Left ventricle myocardium inferior (tissue), 1 donor: Measurements from ENCODE around the gene NCOA7. TPM values are rescaled to one million over a fixed set of nuclear protein-coding genes. Genes with fewer than 3 reads are reported as not detected.

Experiments
- DNase-seq: peaks from one replicate; pipeline ENCODE4 v3.0.0-alpha.2; 2020
- H3K27ac ChIP-seq: fragments of 200-600 bp; replicated peaks from 2 replicates; pipeline ENCODE4 v1.8.0; 2021
- H3K27me3 ChIP-seq: fragments of 200-600 bp; 2 replicates; pipeline ENCODE4 v1.8.0; 2021; ENCODE audit warnings: low read depth
- H3K36me3 ChIP-seq: fragments of 200-600 bp; 2 replicates; pipeline ENCODE4 v1.8.0; 2021
- H3K4me1 ChIP-seq: fragments of 200-600 bp; 2 replicates; pipeline ENCODE4 v1.8.0; 2021
- H3K4me3 ChIP-seq: fragments of 200-600 bp; 2 replicates; pipeline ENCODE4 v1.8.0; 2021; ENCODE audit warnings: mild to moderate bottlenecking, moderate library complexity
- H3K9me3 ChIP-seq: fragments of 200-600 bp; replicated peaks from 2 replicates; pipeline ENCODE4 v1.8.0; 2021
- CTCF ChIP-seq: fragments of 200-600 bp; IDR thresholded peaks from 2 replicates; pipeline ENCODE4 v1.8.0; 2021; ENCODE audit warnings: antibody characterized with exemption, mild to moderate bottlenecking, borderline replicate concordance
- intact Hi-C: fragments of 100-400 bp; cut with micrococcal nuclease; formaldehyde crosslinking; loops from one replicate; pipeline ENCODE4 v1.11.0; 2022
- total RNA-seq: library from RNA; stranded (reverse); fragmentation: NEBNext Ultra II Directional; extraction: Animal tissue kit (Norgen Biotek cat#: 25700); gene quantifications from one replicate; pipeline ENCODE4 v1.2.1, GENCODE V29; 2021
- donor health status: DM: no; HTN: yes; CAD: no; lungs with severe emphysema.

The NCOA7 gene
- total RNA-seq, 1 donor from 2014 or later = 10.3 TPM

- no peak for DNase-seq
- peak overlapping the region; percentile 99 for H3K4me3 ChIP-seq
- TF ChIP-seq CTCF = no peak
- peaks cover 38% of the 10 kb centered on the region for H3K4me1 ChIP-seq
- no peaks in the 10 kb centered on the region for H3K27me3 ChIP-seq
- H3K9me3 ChIP-seq = no peaks in the 10 kb centered on the region
- intact Hi-C loops = loop anchor here (5.0 kb wide), 1 partner anchor 49 kb away; no protein-coding TSS in a partner anchor
- H3K27ac ChIP-seq = peak overlapping the region; percentile 96
- no peaks in the 10 kb centered on the region for H3K36me3 ChIP-seq
Observed at GRCh38 chr6:125955973-125956372, 165.2 kb downstream of the NCOA7 start.

- intact Hi-C loops = loop anchor here (5.0 kb wide), 1 partner anchor 49 kb away; no protein-coding TSS in a partner anchor
- H3K4me1 ChIP-seq = peaks cover 40% of the 10 kb centered on the region
- peak; percentile 98 for DNase-seq
- TF ChIP-seq CTCF = peak; percentile 99
- H3K36me3 ChIP-seq = no peaks in the 10 kb centered on the region
- no peaks in the 10 kb centered on the region for H3K9me3 ChIP-seq
- H3K27me3 ChIP-seq = no peaks in the 10 kb centered on the region
- peak within 1 kb of the TSS; percentile 96 for H3K27ac ChIP-seq
- peak within 1 kb of the TSS; percentile 99 for H3K4me3 ChIP-seq
Observed at GRCh38 chr6:125956506-125957390, 166.0 kb downstream of the NCOA7 start, which contains the start of gene HINT3. Gene HINT3, plus strand, starts transcription at chr6:125956770. Its CDS starts 208 bp downstream, at chr6:125956978.

GRCh38 chr6:125957391-125957693 lies 166.6 kb downstream of the NCOA7 start:
- H3K27me3 ChIP-seq = no peaks in the 10 kb centered on the region
- TF ChIP-seq CTCF = no peak
- H3K4me1 ChIP-seq = peaks cover 40% of the 10 kb centered on the region
- H3K4me3 ChIP-seq = peak overlapping the region; percentile 99
- no peaks in the 10 kb centered on the region for H3K9me3 ChIP-seq
- no peaks in the 10 kb centered on the region for H3K36me3 ChIP-seq
- H3K27ac ChIP-seq = peak overlapping the region; percentile 96
- intact Hi-C loops = loop anchor here (5.0 kb wide), 1 partner anchor 50 kb away; no protein-coding TSS in a partner anchor
- no peak for DNase-seq

- Histone ChIP-seq H3K4me3 (peak overlapping the region; percentile 99), H3K27ac (peak overlapping the region; percentile 96), H3K36me3 (no peaks in the 10 kb centered on the region), H3K27me3 (no peaks in the 10 kb centered on the region), H3K9me3 (no peaks in the 10 kb centered on the region), H3K4me1 (peaks cover 41% of the 10 kb centered on the region)
- DNase-seq = no peak
- intact Hi-C loops = loop anchor here (5.0 kb wide), 1 partner anchor 51 kb away; no protein-coding TSS in a partner anchor
- TF ChIP-seq CTCF = no peak
Observed at GRCh38 chr6:125957845-125958244, 167.1 kb downstream of the NCOA7 start.

- intact Hi-C loops = loop anchor here (5.0 kb wide), 1 partner anchor 52 kb away; no protein-coding TSS in a partner anchor
- no peak for TF ChIP-seq CTCF
- no peaks in the 10 kb centered on the region for H3K36me3 ChIP-seq
- H3K4me1 ChIP-seq = peaks cover 51% of the 10 kb centered on the region
- H3K27ac ChIP-seq = no peak overlapping the region
- H3K4me3 ChIP-seq = no peak overlapping the region
- no peaks in the 10 kb centered on the region for H3K27me3 ChIP-seq
- no peaks in the 10 kb centered on the region for H3K9me3 ChIP-seq
- DNase-seq = no peak
Observed at GRCh38 chr6:125959041-125959440, 168.3 kb downstream of the NCOA7 start.
